GM20000 (cell line): ENCODE measurements around the gene SYNE2.

Experiments
- DNase-seq: peaks from one replicate; pipeline ENCODE4 v3.0.0; 2012; ENCODE audit warnings: low spot score
- CTCF ChIP-seq: IDR thresholded peaks from 2 replicates; pipeline ENCODE4 v1.5.1; 2012; ENCODE audit warnings: mild to moderate bottlenecking, control low read depth; ENCODE audit errors: extremely low read depth, missing control alignments

Gene SYNE2

GRCh38 chr14:63878792-63879191 is 26.0 kb downstream of the SYNE2 start:
- no peak for TF ChIP-seq CTCF
- DNase-seq, result no peak

DNA sequence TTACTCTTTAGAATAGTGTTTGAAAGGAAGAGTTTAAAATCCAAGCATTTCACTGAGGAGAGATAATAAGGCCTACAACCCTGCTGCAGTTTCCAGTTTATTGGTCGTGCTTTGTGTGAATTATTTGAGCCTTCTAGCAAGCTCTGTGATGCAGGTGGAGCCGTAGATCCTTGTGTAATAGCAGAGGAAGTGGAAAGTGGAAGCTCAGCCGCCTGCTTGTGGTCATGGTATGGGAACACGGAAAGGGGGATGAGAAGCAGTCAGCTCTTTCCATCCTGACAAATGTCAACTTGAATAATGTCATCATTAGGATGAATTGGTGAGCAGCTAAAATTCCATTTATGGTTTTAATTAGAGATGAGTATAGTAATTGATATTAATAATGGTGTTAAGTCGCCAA is 29.1 kb downstream of the SYNE2 start:
- no peak for DNase-seq
- no peak for TF ChIP-seq CTCF

- no peak for DNase-seq
- TF ChIP-seq CTCF, result no peak
Measured at GRCh38 chr14:63887899-63888298, 35.1 kb downstream of the SYNE2 start.

- DNase-seq, result no peak
Measured at GRCh38 chr14:63890553-63890952, 37.7 kb downstream of the SYNE2 start.

DNA sequence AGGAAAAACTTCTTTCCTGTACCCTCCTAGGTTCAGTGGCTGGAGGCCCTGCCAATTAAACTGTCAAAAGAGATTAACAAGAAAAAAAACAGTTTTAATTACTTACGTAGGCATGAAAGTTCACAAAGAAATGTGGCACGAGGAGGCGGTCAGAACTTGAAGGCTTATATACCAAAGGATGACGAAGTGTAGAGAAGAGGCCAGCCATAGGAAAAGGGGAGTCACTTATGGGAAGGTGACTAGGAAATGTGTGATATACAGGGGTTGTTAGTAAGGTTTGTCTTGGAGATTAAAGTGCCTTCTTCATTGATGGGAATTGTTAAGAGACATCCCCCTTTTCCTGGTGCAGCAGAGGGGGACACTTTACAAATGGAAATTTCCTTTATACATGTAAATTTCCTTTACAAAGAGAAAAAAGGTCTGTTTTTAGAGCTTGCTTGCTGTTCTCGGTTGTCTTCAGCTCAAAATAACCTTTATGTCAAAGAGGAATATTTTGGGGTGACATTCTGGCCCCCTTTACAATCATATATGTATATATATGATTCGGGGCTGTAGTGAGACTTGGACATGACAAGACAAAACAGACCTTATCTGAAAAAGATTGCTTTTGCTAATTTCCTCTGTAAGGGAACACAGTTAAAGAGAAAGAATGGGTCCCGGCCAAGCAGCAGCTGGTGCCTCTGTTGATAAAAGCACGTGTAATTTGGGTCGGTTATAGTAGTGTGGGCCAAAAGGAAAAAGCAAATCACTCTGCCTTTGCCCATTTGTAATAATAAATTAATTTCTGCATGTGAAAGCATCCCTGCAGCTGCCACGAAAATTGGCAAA is 38.6 kb downstream of the SYNE2 start:
- DNase-seq, result no peak
- TF ChIP-seq CTCF, result no peak

More at GRCh38 chr14:63890553-63890952, 37.7 kb downstream of the SYNE2 start:
- no peak for TF ChIP-seq CTCF

GRCh38 chr14:63892265-63892664 is 39.5 kb downstream of the SYNE2 start:
- no peak for TF ChIP-seq CTCF
- no peak for DNase-seq

- no peak for TF ChIP-seq CTCF
- DNase-seq, result no peak
Measured at GRCh38 chr14:63893701-63894458, 41.1 kb downstream of the SYNE2 start.
